Measurements from ENCODE around the gene OSGIN1.

The OSGIN1 gene

DNA sequence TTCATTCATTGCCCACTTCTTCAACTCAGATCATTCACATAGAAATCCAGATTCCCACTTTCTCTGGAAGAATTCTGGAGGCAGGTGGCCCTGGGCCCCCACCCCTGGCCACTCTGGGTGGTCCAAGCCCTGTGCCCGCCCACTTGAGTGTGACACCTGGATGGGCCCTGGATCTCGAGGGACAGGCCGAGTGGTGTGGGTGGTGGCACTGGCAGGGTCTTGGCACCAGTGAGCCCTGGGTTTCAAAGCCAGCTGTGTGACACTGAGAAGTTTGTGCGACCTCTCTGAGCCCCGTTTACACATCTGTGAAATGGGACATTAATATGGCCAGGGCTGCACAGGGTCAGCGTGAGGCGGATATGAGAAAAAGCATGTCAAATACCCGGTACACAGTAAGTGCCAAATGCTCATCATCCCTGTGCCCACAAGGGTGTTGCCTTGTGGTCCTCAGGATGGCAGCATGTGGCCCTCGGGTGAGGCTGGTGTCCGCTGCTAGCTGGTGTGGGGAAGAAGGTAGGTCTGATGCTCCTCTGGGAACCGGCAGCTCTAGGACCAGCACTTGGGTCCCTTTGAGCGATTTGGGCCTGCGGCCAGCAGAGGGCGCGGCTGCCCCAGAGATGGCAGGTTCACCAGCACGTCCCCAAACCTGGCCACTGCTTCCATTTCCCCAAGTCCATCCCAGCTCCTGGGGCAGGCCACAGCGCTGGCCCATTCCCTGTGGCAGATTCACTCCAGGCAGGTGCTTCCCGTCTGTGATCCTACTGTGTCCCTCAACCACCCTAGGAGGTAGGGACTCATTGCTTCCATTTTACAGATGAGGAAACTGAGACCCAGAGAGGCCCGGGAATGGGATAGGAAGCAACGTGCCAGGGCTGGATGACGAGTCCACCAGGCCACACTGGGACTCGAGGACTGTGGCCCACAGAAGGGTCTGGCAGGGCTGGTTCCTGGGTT is 3.6 kb downstream of the OSGIN1 start:
- in situ Hi-C loops (cut with HindIII; ENCODE audit: low sequenced_read_pairs): no loop called here

DNA sequence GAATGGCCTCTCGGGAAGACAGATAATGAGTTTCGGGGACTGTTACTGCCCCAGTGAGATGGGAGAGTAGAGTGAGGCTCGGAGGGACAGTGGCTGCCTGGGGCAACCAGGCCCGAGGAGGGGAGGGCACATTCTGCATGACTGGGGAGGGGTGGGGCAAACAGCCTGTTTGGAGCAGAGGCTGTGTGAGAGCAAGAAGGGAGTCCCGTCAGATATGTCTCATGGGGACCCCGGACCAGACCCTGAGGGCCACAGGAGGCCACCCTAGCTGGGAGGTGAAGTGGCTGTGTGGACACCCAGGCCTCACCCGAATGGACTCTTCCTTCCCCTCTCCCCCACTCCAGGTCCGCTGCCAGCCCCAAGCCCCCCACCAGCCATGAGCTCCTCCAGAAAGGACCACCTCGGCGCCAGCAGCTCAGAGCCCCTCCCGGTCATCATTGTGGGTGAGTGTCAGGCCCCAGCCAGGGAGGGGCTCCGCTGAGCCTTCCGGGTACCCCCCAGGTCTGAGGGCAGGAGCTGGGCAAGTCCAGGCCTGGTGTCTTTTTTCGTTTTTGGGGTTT is 4.3 kb downstream of the OSGIN1 start:
- in situ Hi-C loops (cut with HindIII; ENCODE audit: low sequenced_read_pairs): no loop called here

GRCh38 chr16:83958137-83958845 is 5.3 kb downstream of the OSGIN1 start:
- in situ Hi-C loops (cut with HindIII; ENCODE audit: low sequenced_read_pairs): no loop called here

GRCh38 chr16:83958846-83959565 is 6.0 kb downstream of the OSGIN1 start:
- in situ Hi-C loops (cut with HindIII; ENCODE audit: low sequenced_read_pairs): no loop called here

DNA sequence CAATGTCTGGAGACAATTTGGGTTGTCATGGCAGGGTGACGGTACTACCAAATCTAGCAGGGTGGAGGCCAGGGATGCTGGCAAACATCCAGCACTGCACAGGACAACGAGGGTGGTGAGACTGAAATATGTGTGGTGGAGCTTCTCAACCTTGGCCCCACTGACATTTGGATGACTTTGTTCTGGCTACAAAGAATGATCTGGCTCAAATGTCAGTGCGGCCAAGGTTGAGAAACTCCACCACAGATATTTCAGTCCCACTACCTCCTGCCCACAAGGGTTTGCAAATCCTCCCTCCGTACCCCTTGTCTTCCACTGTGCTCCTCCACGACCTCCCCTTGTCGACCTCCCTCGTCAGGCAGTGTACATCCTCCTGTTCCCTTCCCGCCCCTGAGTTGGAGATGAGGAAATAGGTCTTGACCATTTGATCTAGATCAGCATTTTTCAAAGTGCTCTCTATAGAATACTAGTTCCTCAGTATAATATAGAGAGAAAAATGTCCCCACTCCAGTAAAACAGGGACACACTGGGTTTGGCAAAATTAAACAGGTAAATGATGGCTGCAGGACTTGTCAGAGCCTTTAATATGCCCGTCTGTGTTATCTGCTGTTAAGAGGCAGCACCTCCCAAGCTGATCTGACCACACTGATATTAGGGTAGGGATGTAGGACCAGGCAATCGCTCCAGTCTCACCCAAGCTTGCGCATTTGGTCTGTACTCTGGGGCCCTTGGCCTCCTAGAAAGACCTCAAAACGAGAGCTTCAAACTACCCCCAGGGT is 6.8 kb downstream of the OSGIN1 start:
- in situ Hi-C loops (cut with HindIII; ENCODE audit: low sequenced_read_pairs): no loop called here

DNA sequence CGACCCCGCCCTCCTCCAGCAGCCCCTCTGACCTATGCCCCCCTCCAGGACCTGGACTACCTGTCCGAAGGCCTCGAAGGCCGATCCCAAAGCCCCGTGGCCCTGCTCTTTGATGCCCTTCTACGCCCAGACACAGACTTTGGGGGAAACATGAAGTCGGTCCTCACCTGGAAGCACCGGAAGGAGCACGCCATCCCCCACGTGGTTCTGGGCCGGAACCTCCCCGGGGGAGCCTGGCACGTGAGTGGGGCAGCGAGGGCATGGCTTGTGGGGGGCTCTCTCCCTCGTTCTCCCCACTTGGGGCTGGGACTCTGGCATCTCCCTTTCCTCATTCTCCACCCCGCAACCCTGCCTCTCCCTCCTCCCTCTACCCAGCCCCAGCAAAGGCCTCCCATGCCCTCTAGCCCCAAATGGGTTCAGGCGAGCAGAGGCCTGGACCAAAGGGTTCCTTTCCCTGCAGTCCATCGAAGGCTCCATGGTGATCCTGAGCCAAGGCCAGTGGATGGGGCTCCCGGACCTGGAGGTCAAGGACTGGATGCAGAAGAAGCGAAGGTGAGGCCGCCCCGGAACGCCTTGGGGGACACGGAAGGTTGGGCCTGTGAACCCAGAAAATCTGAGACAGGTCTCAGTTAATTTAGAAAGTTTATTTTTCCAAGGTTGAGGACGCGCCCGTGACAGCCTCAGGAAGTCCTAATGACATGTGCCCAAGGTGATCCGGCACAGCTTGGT is 7.6 kb downstream of the OSGIN1 start:
- in situ Hi-C loops (cut with HindIII; ENCODE audit: low sequenced_read_pairs): no loop called here

GRCh38 chr16:83961591-83961990 is 8.6 kb downstream of the OSGIN1 start:
- in situ Hi-C loops (cut with HindIII; ENCODE audit: low sequenced_read_pairs): no loop called here

DNA sequence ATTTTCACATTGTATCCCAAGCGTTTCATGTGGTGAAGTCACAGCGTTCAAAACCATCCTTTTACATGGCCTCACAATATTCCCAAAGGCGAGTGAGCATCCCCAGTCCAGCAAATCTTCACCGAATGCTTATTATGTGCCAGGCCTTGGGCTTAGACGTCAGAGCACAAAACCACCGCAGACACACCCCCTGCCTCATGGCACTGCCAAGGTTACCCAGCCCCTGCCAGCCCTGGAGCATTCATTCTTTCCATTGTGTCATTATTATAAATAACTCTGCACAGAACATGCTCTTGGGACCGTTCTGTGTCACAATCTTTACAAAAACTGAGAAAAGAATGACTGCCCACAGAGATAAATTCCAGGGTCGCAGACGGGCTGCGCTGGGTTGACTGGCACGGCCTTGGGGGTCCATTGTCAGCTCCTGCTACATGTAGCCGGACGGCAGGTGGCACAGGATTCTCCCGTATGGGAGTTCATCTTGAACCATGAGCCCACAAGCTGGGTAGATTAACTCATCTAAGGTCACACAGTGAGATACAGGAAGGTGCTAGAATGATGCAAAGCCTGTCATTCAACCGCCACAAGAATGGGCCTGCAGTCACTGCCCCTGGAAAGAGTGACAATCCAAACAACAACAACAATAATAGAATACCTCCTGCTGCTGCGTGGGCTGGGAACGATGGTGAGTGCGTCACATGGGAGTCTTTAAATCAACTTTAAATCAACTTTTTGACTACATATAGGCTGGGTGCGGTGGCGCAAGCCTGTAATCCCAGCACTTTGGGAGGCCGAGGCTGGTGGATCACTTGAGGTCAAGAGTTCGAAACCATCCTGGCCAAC is 10.5 kb downstream of the OSGIN1 start:
- in situ Hi-C loops (cut with HindIII; ENCODE audit: low sequenced_read_pairs): no loop called here

DNA sequence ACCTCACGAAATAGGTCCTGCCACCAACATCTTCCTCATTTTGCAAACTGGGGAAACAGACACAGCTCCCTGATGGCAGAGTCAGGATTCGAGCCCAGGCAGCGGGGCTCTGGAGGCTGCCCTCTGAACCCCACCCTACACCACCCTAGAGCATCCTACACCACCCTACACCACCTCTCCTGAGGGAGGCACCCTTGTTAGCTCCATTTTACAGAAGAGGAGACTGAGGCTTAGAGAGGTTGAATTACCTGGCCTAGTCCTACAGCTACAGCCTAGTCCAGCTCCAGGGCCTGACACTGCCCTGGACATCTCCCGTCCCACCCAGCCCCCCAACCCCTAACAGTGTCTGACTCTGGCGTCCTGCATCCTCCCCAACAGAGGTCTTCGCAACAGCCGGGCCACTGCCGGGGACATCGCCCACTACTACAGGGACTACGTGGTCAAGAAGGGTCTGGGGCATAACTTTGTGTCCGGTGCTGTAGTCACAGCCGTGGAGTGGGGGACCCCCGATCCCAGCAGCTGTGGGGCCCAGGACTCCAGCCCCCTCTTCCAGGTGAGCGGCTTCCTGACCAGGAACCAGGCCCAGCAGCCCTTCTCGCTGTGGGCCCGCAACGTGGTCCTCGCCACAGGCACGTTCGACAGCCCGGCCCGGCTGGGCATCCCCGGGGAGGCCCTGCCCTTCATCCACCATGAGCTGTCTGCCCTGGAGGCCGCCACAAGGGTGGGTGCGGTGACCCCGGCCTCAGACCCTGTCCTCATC is 11.8 kb downstream of the OSGIN1 start:
- in situ Hi-C loops (cut with HindIII; ENCODE audit: low sequenced_read_pairs): no loop called here

DNA sequence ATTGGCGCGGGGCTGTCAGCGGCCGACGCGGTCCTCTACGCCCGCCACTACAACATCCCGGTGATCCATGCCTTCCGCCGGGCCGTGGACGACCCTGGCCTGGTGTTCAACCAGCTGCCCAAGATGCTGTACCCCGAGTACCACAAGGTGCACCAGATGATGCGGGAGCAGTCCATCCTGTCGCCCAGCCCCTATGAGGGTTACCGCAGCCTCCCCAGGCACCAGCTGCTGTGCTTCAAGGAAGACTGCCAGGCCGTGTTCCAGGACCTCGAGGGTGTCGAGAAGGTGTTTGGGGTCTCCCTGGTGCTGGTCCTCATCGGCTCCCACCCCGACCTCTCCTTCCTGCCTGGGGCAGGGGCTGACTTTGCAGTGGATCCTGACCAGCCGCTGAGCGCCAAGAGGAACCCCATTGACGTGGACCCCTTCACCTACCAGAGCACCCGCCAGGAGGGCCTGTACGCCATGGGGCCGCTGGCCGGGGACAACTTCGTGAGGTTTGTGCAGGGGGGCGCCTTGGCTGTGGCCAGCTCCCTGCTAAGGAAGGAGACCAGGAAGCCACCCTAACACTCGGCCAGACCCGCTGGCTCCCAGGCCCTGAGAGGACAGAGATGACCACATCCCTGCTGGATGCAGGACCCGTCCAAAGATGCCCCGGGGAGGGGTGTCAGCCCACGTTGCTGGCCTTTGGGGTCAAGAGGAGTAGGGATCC is 12.6 kb downstream of the OSGIN1 start:
- in situ Hi-C loops (cut with HindIII; ENCODE audit: low sequenced_read_pairs): no loop called here

GRCh38 chr16:83966153-83966696 is 13.2 kb downstream of the OSGIN1 start:
- in situ Hi-C loops (cut with HindIII; ENCODE audit: low sequenced_read_pairs): no loop called here

DNA sequence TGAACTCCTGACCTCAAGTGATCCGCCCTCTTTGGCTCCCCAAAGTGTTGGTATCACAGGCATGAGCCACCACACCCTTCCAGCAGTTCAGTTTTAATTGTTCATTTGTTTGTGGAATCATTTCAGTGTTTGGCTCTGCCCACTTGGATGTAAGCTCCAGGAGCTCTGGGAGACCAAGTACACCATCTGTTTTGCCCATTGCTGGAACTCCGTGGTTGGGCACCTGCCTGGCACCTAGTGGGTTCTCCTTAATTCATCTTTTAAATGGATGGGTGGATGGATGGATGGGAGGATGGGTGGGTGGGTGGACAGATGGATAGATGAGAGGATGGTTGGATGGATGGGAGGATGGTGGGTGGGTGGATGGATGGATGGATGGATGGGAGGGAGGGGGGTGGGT is 14.1 kb downstream of the OSGIN1 start:
- in situ Hi-C loops (cut with HindIII; ENCODE audit: low sequenced_read_pairs): no loop called here

GRCh38 chr16:83967838-83968305 is 14.8 kb downstream of the OSGIN1 start, which contains the start of gene NECAB2:
TSS of gene NECAB2 (plus strand) at chr16:83968244. CDS start at chr16:83968649, 405 bp downstream.
- in situ Hi-C loops (cut with HindIII; ENCODE audit: low sequenced_read_pairs): no loop called here

DNA sequence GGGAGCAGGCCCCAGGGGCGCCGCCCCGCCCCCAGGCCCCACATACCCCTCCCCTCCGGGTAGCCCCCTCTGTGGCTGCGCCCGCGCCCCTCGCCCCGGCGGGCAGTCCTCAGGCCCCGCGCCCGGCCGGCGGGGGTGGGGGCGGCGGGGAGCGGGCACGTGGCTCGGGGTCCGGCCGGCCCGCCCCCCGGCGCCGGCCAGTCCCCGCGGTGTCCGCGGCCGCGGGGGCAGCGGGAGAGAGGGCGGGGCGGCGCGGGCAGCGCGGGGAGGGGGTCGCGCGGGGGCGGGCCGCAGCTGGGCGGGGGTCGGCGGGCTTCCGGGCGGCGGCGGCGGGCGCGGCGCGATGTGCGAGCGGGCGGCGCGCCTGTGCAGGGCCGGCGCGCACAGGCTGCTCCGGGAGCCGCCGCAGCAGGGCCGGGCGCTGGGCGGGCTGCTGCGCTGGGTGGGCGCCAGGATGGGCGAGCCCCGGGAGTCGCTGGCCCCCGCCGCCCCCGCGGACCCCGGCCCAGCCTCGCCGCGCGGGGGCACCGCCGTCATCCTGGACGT is 15.3 kb downstream of the OSGIN1 start:
- in situ Hi-C loops (cut with HindIII; ENCODE audit: low sequenced_read_pairs): no loop called here

- in situ Hi-C loops (cut with HindIII; ENCODE audit: low sequenced_read_pairs): no loop called here
Observed at GRCh38 chr16:83968891-83969649, 16.0 kb downstream of the OSGIN1 start.
